HEK293 (cell line): ENCODE measurements around the gene MBD3L1.
A peak's percentile ranks its signal among the peaks of the same experiment; 100 is the strongest.

Experiments
- AEBP2 ChIP-seq: fragments of 450-650 bp; formaldehyde crosslinking; IDR thresholded peaks from 2 replicates; pipeline ENCODE4 v1.5.1; 2016; ENCODE audit warnings: missing biosample characterization, missing genetic modification characterization, borderline replicate concordance
- KLF17 ChIP-seq: fragments of 450-650 bp; formaldehyde crosslinking; IDR thresholded peaks from 2 replicates; pipeline ENCODE4 v1.5.1; 2016; ENCODE audit warnings: missing biosample characterization, missing genetic modification characterization
- KLF9 ChIP-seq: fragments of 450-650 bp; formaldehyde crosslinking; IDR thresholded peaks from 2 replicates; pipeline ENCODE4 v1.5.1; 2016; ENCODE audit warnings: missing biosample characterization, missing genetic modification characterization, low read depth
- OSR2 ChIP-seq: fragments of 450-650 bp; formaldehyde crosslinking; IDR thresholded peaks from 2 replicates; pipeline ENCODE4 v1.5.1; 2016; ENCODE audit warnings: missing biosample characterization, missing genetic modification characterization
- PATZ1 ChIP-seq: fragments of 450-650 bp; formaldehyde crosslinking; IDR thresholded peaks from 2 replicates; pipeline ENCODE4 v1.5.1; 2016; ENCODE audit warnings: missing biosample characterization, missing genetic modification characterization
- PRDM4 ChIP-seq: fragments of 450-650 bp; formaldehyde crosslinking; IDR thresholded peaks from 2 replicates; pipeline ENCODE4 v1.5.1; 2017; ENCODE audit warnings: missing biosample characterization, missing genetic modification characterization
- REPIN1 ChIP-seq: fragments of 450-650 bp; formaldehyde crosslinking; IDR thresholded peaks from 2 replicates; pipeline ENCODE4 v1.5.1; 2017; ENCODE audit warnings: missing biosample characterization, missing genetic modification characterization, low read depth
- REST ChIP-seq: fragments of 450-650 bp; formaldehyde crosslinking; IDR thresholded peaks from 2 replicates; pipeline ENCODE4 v1.5.1; 2016; ENCODE audit warnings: missing biosample characterization, missing genetic modification characterization
- SETDB1 ChIP-seq: IDR thresholded peaks from one replicate; pipeline ENCODE4 v1.6.1; 2017; ENCODE audit warnings: mild to moderate bottlenecking, low read length, moderate library complexity, mixed read lengths; ENCODE audit not compliant: insufficient read length
- ZNF2 ChIP-seq: fragments of 450-650 bp; formaldehyde crosslinking; IDR thresholded peaks from 2 replicates; pipeline ENCODE4 v1.5.1; 2016; ENCODE audit warnings: missing biosample characterization, missing genetic modification characterization
- ZNF398 ChIP-seq: fragments of 450-650 bp; formaldehyde crosslinking; IDR thresholded peaks from 2 replicates; pipeline ENCODE4 v1.5.1; 2017; ENCODE audit warnings: missing biosample characterization, missing genetic modification characterization
- ZNF423 ChIP-seq: fragments of 450-650 bp; formaldehyde crosslinking; IDR thresholded peaks from 2 replicates; pipeline ENCODE4 v1.5.1; 2016; ENCODE audit warnings: missing biosample characterization, missing genetic modification characterization
- ZNF426 ChIP-seq: fragments of 450-650 bp; formaldehyde crosslinking; IDR thresholded peaks from 2 replicates; pipeline ENCODE4 v1.5.1; 2017; ENCODE audit warnings: missing biosample characterization, missing genetic modification characterization, mild to moderate bottlenecking, inconsistent platforms, moderate library complexity
- ZNF48 ChIP-seq: fragments of 450-650 bp; formaldehyde crosslinking; IDR thresholded peaks from 2 replicates; pipeline ENCODE4 v1.5.1; 2016; ENCODE audit warnings: missing biosample characterization, missing genetic modification characterization
- ZNF513 ChIP-seq: fragments of 450-650 bp; IDR thresholded peaks from 2 replicates; pipeline ENCODE4 v1.5.1; 2018; ENCODE audit warnings: missing biosample characterization, missing genetic modification characterization
- ZNF518A ChIP-seq: fragments of 450-650 bp; formaldehyde crosslinking; conservative IDR thresholded peaks from 2 replicates; pipeline ENCODE4 v1.5.1; 2016; ENCODE audit warnings: low read depth, missing biosample characterization, missing genetic modification characterization
- ZXDB ChIP-seq: fragments of 450-650 bp; formaldehyde crosslinking; IDR thresholded peaks from 2 replicates; pipeline ENCODE4 v1.5.1; 2016; ENCODE audit warnings: missing biosample characterization, missing genetic modification characterization

Gene MBD3L1

GRCh38 chr19:8832132-8833021 is at the start of gene MBD3L1, which contains the start of gene ZNF558 (continued):
- TF ChIP-seq ZNF2 (tag by site-specific recombination) (peak; percentile 73; the same call in 1 of the 2 replicates), REST (tag by site-specific recombination) (no peak), KLF9 (peak; percentile 98), ZNF426 (tag by site-specific recombination) (no peak), ZNF423 (tag by site-specific recombination) (no peak), OSR2 (tag by site-specific recombination) (no peak), ZNF513 (tag by site-specific recombination) (no peak), ZXDB (peak; percentile 81), REPIN1 (tag by site-specific recombination) (no peak), KLF17 (tag by site-specific recombination) (no peak), ZNF48 (tag by site-specific recombination) (no peak), ZNF398 (peak; percentile 37), SETDB1 (no peak), PATZ1 (peak; percentile 76), PRDM4 (tag by site-specific recombination) (no peak), ZNF518A (peak; percentile 87), AEBP2 (tag by site-specific recombination) (no peak)
